Stimulated activated naive B cell treated with anti-CD40 and anti-IgM and Interleukin-4, amounts not matched to agents 10 μg/mL and 1 μg/mL and 100 μg/mL, for 72 hours (primary cell): ENCODE measurements around the gene HYDIN.

Experiments
- ATAC-seq, 2 donors: fragments of 150-1000 bp; cut with Tn5 transposase; replicated peaks; 2 replicates each; pipeline ENCODE4 v1.10.0; 2021; ENCODE audit warnings: moderate library complexity in 1 of 2
- DNase-seq: peaks from one replicate; pipeline ENCODE4 v3.0.0; 2021
- H3K27ac Mint-ChIP-seq: one replicate; pipeline ENCODE4 v1.8.0; 2022; ENCODE audit warnings: mild to moderate bottlenecking, mixed read lengths
- H3K27me3 Mint-ChIP-seq, 2 donors: one replicate each; pipeline ENCODE4 v1.8.0; 2022; ENCODE audit warnings: mixed read lengths in 2 of 2
- H3K36me3 Mint-ChIP-seq, 2 donors: one replicate each; pipeline ENCODE4 v1.8.0; 2022; ENCODE audit warnings: mixed read lengths in 2 of 2, mild to moderate bottlenecking in 1 of 2
- H3K4me1 Mint-ChIP-seq, 2 donors: one replicate each; pipeline ENCODE4 v1.8.0; 2022; ENCODE audit warnings: mixed read lengths in 2 of 2, mild to moderate bottlenecking in 1 of 2
- H3K4me3 Mint-ChIP-seq, 2 donors: one replicate each; pipeline ENCODE4 v1.8.0; 2022; ENCODE audit warnings: mild to moderate bottlenecking in 2 of 2, mixed read lengths in 2 of 2, moderate library complexity in 1 of 2
- H3K9me3 Mint-ChIP-seq, 2 donors: one replicate each; pipeline ENCODE4 v1.8.0; 2022; ENCODE audit warnings: mixed read lengths in 2 of 2, mild to moderate bottlenecking in 1 of 2

Gene HYDIN

DNA sequence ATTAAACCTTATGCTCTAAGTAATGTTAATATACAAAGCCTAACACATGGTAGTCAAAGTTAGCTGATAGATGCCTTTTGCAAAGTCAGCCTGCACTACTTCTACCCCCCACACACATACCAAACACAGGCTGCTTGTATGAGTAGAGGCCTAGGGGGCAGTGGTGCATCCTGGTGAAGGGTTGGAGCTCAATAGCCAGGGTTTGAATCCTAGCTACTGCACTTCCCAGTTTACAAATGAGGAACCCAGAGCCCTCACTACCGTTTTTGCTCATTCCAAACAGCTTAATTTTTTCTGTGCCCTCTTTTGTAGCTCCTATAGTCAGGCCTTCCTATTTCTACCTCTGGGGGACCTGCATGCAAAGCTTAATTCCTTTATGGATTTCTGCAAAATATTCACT, 18.9 kb upstream of the HYDIN start:
- H3K9me3 Mint-ChIP-seq, result no peaks in the 10 kb centered on the region
- H3K4me1 Mint-ChIP-seq, result peaks cover 4 to 5% of the 10 kb centered on the region in 2 donors
- no peak overlapping the region for H3K27ac Mint-ChIP-seq
- H3K27me3 Mint-ChIP-seq, result peaks cover 9 to 15% of the 10 kb centered on the region in 2 donors
- DNase-seq (no peak), ATAC-seq (peak; percentile 49 to 61)
- no peaks in the 10 kb centered on the region for H3K36me3 Mint-ChIP-seq
- no peak overlapping the region for H3K4me3 Mint-ChIP-seq

- Mint-ChIP-seq H3K9me3 (no peaks in the 10 kb centered on the region), H3K27ac (no peak overlapping the region), H3K4me1 (no peaks in the 10 kb centered on the region), H3K27me3 (peaks cover 9 to 26% of the 10 kb centered on the region in 2 donors), H3K4me3 (no peak overlapping the region), H3K36me3 (no peaks in the 10 kb centered on the region)
- DNase-seq (no peak), ATAC-seq (no peak)
Measured at GRCh38 chr16:71247478-71247877, 17.0 kb upstream of the HYDIN start.

GRCh38 chr16:71246309-71246708, 15.8 kb upstream of the HYDIN start:
- Mint-ChIP-seq H3K27ac (no peak overlapping the region), H3K27me3 (peaks cover 9 to 34% of the 10 kb centered on the region in 2 donors), H3K9me3 (no peaks in the 10 kb centered on the region), H3K4me3 (no peak overlapping the region), H3K4me1 (no peaks in the 10 kb centered on the region), H3K36me3 (no peaks in the 10 kb centered on the region)
- no peak for DNase-seq
- ATAC-seq, result no peak

GRCh38 chr16:71244521-71244920, 14.0 kb upstream of the HYDIN start:
- DNase-seq (no peak), ATAC-seq (no peak)
- Mint-ChIP-seq H3K4me1 (no peaks in the 10 kb centered on the region), H3K4me3 (no peak overlapping the region), H3K36me3 (no peaks in the 10 kb centered on the region), H3K9me3 (no peaks in the 10 kb centered on the region), H3K27me3 (peaks cover 9 to 46% of the 10 kb centered on the region in 2 donors), H3K27ac (no peak overlapping the region)

DNA sequence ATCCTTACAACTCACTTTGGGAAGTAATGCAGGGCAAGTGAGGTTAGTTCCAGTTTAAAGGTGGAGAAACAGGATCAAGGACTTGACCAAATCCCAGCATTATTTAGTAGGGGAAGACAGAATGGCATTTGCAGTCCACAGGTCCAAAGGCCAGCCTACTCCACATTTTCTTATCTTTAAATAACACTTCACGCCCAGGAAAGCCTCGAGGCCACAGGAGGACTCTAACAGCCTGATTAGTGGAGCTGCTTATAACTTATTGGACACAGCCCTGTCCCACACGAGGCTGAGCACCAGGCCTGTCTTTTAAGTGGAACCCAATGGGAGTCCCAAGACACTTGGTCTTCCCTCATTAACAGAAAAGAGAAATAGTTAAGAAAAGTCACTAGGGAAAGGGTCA, 12.1 kb upstream of the HYDIN start:
- ATAC-seq (no peak), DNase-seq (no peak)
- no peak overlapping the region for H3K4me3 Mint-ChIP-seq
- no peak overlapping the region for H3K27ac Mint-ChIP-seq
- H3K4me1 Mint-ChIP-seq, result no peaks in the 10 kb centered on the region
- H3K27me3 Mint-ChIP-seq, result peaks cover 11 to 46% of the 10 kb centered on the region in 2 donors
- no peaks in the 10 kb centered on the region for H3K36me3 Mint-ChIP-seq
- H3K9me3 Mint-ChIP-seq, result no peaks in the 10 kb centered on the region

GRCh38 chr16:71242036-71242435, 11.5 kb upstream of the HYDIN start:
- Mint-ChIP-seq H3K27me3 (peaks cover 13 to 50% of the 10 kb centered on the region in 2 donors), H3K4me3 (no peak overlapping the region), H3K27ac (no peak overlapping the region), H3K9me3 (no peaks in the 10 kb centered on the region), H3K36me3 (no peaks in the 10 kb centered on the region), H3K4me1 (no peaks in the 10 kb centered on the region)
- no peak for ATAC-seq
- no peak for DNase-seq

- Mint-ChIP-seq H3K27me3 (peaks cover 36% of the 10 kb centered on the region in 2 donors), H3K4me1 (no peaks in the 10 kb centered on the region), H3K9me3 (peaks cover 24 to 26% of the 10 kb centered on the region in 2 donors), H3K27ac (no peak overlapping the region), H3K36me3 (peaks cover 1 to 14% of the 10 kb centered on the region in 2 donors), H3K4me3 (no peak overlapping the region)
- DNase-seq (no peak), ATAC-seq (no peak)
Measured at GRCh38 chr16:71229344-71229743, 1.2 kb downstream of the HYDIN start.

- Mint-ChIP-seq H3K27ac (no peak overlapping the region), H3K36me3 (peaks cover 1 to 16% of the 10 kb centered on the region in 2 donors), H3K9me3 (peaks cover 31 to 32% of the 10 kb centered on the region in 2 donors), H3K4me1 (no peaks in the 10 kb centered on the region), H3K27me3 (peaks cover 25 to 30% of the 10 kb centered on the region in 2 donors), H3K4me3 (no peak overlapping the region)
- DNase-seq (no peak), ATAC-seq (no peak)
Measured at GRCh38 chr16:71226229-71227141, 4.0 kb downstream of the HYDIN start.

GRCh38 chr16:71225145-71225544, 5.4 kb downstream of the HYDIN start:
- peaks cover 28 to 29% of the 10 kb centered on the region in 2 donors for H3K9me3 Mint-ChIP-seq
- no peak for ATAC-seq

DNA sequence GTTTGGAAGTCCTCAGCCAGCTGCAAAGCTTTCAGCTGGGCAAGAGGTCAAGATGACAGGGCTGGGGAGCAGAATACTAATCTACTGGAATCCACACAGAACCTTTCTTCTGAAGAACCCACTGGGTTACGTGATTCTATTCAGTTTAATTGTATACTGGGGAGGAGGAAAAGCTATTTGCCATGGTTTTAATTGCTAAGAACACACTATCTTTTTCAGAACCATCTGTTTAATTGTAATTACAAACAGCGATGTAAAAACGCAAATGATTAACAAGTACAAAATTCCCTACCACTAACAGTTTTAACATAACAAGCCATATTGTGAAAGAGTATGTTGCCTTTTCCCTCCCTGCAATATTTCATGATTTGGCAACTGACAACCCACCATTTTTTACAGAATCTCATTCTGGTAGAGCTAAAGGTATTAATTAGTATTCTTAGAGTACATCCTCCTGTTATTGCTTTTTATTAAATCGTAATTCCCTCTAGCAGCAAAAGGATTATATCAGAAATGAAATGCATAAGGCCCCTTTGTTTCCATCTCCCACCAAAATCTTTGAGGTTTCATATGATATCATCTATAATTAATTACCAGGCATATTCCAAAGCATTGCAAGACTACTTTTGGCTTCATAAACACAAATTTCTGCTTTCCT, 12.1 kb downstream of the HYDIN start:
- H3K27me3 Mint-ChIP-seq, result peaks cover 25 to 35% of the 10 kb centered on the region in 2 donors
- no peaks in the 10 kb centered on the region for H3K36me3 Mint-ChIP-seq
- no peak overlapping the region for H3K4me3 Mint-ChIP-seq

More at GRCh38 chr16:71225145-71225544, 5.4 kb downstream of the HYDIN start:
- Mint-ChIP-seq H3K36me3 (peaks cover 0 to 13% of the 10 kb centered on the region in 2 donors), H3K27ac (no peak overlapping the region), H3K4me1 (no peaks in the 10 kb centered on the region), H3K4me3 (no peak overlapping the region), H3K27me3 (peaks cover 12 to 17% of the 10 kb centered on the region in 2 donors)
- no peak for DNase-seq

GRCh38 chr16:71217506-71217905, 13.0 kb downstream of the HYDIN start:
- Mint-ChIP-seq H3K36me3 (no peaks in the 10 kb centered on the region), H3K9me3 (peaks cover 0 to 6% of the 10 kb centered on the region in 2 donors), H3K4me3 (no peak overlapping the region), H3K27me3 (peaks cover 28 to 32% of the 10 kb centered on the region in 2 donors), H3K27ac (no peak overlapping the region), H3K4me1 (no peaks in the 10 kb centered on the region)
- ATAC-seq (no peak), DNase-seq (no peak)

More for the DNA sequence above, 12.1 kb downstream of the HYDIN start:
- DNase-seq (no peak), ATAC-seq (no peak)
- peaks cover 3 to 10% of the 10 kb centered on the region in 2 donors for H3K9me3 Mint-ChIP-seq
- H3K27ac Mint-ChIP-seq, result no peak overlapping the region
- H3K4me1 Mint-ChIP-seq, result no peaks in the 10 kb centered on the region

- Mint-ChIP-seq H3K27me3 (peaks cover 26 to 29% of the 10 kb centered on the region in 2 donors), H3K36me3 (no peaks in the 10 kb centered on the region), H3K27ac (no peak overlapping the region), H3K9me3 (peaks cover 0 to 1% of the 10 kb centered on the region in 2 donors), H3K4me3 (no peak overlapping the region), H3K4me1 (no peaks in the 10 kb centered on the region)
- ATAC-seq, result peak in 1 of 2 donors; percentile 31
- DNase-seq, result no peak
Measured at GRCh38 chr16:71216714-71217113, 13.8 kb downstream of the HYDIN start.

- no peak overlapping the region for H3K4me3 Mint-ChIP-seq
- peaks cover 4 to 8% of the 10 kb centered on the region in 2 donors for H3K9me3 Mint-ChIP-seq
- ATAC-seq (no peak), DNase-seq (no peak)
- no peaks in the 10 kb centered on the region for H3K36me3 Mint-ChIP-seq
- H3K27ac Mint-ChIP-seq, result no peak overlapping the region
- no peaks in the 10 kb centered on the region for H3K4me1 Mint-ChIP-seq
- peaks cover 29 to 34% of the 10 kb centered on the region in 2 donors for H3K27me3 Mint-ChIP-seq
Measured at GRCh38 chr16:71214746-71215381, 15.7 kb downstream of the HYDIN start.

DNA sequence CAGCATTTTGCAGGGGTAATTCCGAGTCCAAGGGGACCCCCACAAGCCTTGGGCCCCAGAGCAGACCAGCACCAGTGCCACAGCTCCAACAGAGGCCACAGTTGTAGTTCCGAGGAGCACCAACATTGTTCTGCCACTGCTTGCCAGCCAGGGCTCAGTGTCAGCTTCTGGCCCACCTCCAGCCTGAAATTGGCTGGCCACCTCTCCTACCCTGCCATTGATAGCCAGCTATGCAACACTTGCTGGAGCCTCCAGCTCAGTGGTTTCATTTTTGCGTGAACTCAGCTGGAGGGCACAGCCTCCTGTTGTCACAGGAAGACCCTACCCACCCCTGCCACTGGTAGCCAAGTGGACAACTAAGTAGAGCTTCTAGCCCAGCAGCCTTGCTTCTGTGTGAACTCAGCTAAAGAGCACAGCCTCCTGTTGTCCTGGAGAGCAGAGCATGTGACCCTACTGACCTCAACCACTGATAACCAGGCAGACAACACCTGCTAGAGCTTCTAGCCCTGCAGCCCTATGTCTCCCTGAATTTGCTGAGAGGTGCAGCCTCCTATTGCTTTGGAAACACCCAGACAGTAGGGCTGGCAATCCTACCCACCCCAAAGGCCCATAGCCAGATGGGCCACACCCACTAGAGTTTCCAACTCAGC, 24.9 kb downstream of the HYDIN start:
- Mint-ChIP-seq H3K36me3 (peaks cover 0 to 5% of the 10 kb centered on the region in 2 donors), H3K27me3 (peaks cover 50% of the 10 kb centered on the region in 2 donors), H3K4me1 (no peaks in the 10 kb centered on the region), H3K4me3 (no peak overlapping the region), H3K9me3 (peaks cover 21 to 31% of the 10 kb centered on the region in 2 donors), H3K27ac (no peak overlapping the region)
- no peak for ATAC-seq
- no peak for DNase-seq
